ENCODE results near the gene CCDC127. TPM values are rescaled to one million over a fixed set of nuclear protein-coding genes. Genes with fewer than 3 reads are reported as not detected.

CCDC127 gene
- total RNA-seq, 2 donors from 2014 or later: 8.4 to 9.7 TPM

DNA sequence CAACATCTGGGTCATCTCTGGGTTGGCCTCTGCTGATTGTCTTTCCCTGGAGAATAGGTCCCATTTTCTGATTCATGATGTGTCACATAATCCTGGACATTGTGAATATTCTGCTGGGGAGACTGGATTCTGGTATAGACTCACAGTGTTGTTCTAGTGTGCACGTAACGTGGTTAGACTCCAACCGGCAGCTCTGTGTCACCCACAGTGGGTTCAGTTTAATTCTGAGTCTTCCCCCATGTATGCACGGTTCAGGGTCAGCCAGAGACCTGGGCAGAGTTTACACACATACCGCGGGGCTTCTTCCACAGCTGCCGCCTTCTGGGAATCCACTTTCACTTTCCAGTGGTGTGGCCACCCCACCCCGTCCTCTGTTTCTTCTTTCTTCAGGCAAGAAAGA, 64.7 kb downstream of the CCDC127 start:
- no peak overlapping the region for H3K4me3 ChIP-seq (ENCODE audit: low read length)
- no peaks in the 10 kb centered on the region for H3K4me1 ChIP-seq (ENCODE audit: control insufficient read depth, insufficient read depth, low read length)
- Mint-ChIP-seq H3K9me3 (peaks cover 10% of the 10 kb centered on the region), H3K4me3 (no peak overlapping the region), H3K36me3 (ENCODE audit: low read depth) (peaks cover 39% of the 10 kb centered on the region), H3K27me3 (ENCODE audit: insufficient read depth) (no peaks in the 10 kb centered on the region), H3K4me1 (no peaks in the 10 kb centered on the region), H3K27ac (no peak overlapping the region)
- WGBS, 2 experiments (ENCODE audit: insufficient coverage in 1 of 2, insufficient read length in 1 of 2): 83 to 95% methylated on average over 5 to 7 of the region's 8 CpGs
- H3K36me3 ChIP-seq (ENCODE audit: control insufficient read depth, insufficient read depth, low read length): no peaks in the 10 kb centered on the region
- H3K9me3 ChIP-seq (ENCODE audit: control insufficient read depth, low read length): no peaks in the 10 kb centered on the region
- H3K9ac ChIP-seq (ENCODE audit: extremely low read depth, low read length, poor library complexity, severe bottlenecking): no peak overlapping the region
- no peak for DNase-seq
- H3K27ac ChIP-seq (ENCODE audit: low read depth, low read length): no peak overlapping the region
- TF ChIP-seq, protein P1, sequence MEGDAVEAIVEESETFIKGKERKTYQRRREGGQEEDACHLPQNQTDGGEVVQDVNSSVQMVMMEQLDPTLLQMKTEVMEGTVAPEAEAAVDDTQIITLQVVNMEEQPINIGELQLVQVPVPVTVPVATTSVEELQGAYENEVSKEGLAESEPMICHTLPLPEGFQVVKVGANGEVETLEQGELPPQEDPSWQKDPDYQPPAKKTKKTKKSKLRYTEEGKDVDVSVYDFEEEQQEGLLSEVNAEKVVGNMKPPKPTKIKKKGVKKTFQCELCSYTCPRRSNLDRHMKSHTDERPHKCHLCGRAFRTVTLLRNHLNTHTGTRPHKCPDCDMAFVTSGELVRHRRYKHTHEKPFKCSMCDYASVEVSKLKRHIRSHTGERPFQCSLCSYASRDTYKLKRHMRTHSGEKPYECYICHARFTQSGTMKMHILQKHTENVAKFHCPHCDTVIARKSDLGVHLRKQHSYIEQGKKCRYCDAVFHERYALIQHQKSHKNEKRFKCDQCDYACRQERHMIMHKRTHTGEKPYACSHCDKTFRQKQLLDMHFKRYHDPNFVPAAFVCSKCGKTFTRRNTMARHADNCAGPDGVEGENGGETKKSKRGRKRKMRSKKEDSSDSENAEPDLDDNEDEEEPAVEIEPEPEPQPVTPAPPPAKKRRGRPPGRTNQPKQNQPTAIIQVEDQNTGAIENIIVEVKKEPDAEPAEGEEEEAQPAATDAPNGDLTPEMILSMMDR (conservative IDR thresholded peaks at IDR 0.05): no peak
- H3K27me3 ChIP-seq (ENCODE audit: control insufficient read depth, insufficient read depth, low read length, poor library complexity, severe bottlenecking): no peaks in the 10 kb centered on the region

DNA sequence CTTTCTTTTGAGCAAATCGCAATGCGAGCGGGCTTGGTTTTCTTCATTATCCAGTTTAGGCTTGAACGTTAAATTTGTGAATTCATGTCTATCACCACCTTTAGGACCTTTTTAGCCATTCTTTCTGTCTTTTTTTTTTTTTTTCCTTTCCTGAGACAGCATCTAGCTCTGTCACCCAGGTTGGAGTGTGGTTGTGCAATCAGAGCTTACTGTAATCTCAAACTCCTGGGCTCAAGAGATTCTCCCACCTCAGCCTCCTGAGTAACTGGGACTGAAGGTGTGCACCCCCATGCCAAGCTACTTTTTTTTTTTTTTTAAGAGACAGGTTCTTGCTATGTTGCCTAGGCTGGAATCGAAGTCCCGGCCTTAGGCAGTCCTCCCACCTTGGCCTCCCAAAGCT, 65.9 kb downstream of the CCDC127 start:
- H3K4me1 Mint-ChIP-seq: no peaks in the 10 kb centered on the region
- H3K4me3 ChIP-seq (ENCODE audit: low read length): no peak overlapping the region
- WGBS, 2 experiments (ENCODE audit: insufficient coverage in 1 of 2, insufficient read length in 1 of 2): 63 to 100% methylated on average over 2 to 6 of the region's 6 CpGs
- H3K36me3 ChIP-seq (ENCODE audit: control insufficient read depth, insufficient read depth, low read length): peaks cover 6% of the 10 kb centered on the region
- TF ChIP-seq, protein P1 (conservative IDR thresholded peaks at IDR 0.05): no peak
- H3K9ac ChIP-seq (ENCODE audit: extremely low read depth, low read length, poor library complexity, severe bottlenecking): no peak overlapping the region
- H3K27ac Mint-ChIP-seq: no peak overlapping the region
- peaks cover 46% of the 10 kb centered on the region for H3K36me3 Mint-ChIP-seq (ENCODE audit: low read depth)
- H3K27me3 Mint-ChIP-seq (ENCODE audit: insufficient read depth): no peaks in the 10 kb centered on the region
- no peak overlapping the region for H3K27ac ChIP-seq (ENCODE audit: low read depth, low read length)
- H3K9me3 Mint-ChIP-seq: peaks cover 22% of the 10 kb centered on the region
- DNase-seq: no peak
- peaks cover 12% of the 10 kb centered on the region for H3K9me3 ChIP-seq (ENCODE audit: control insufficient read depth, low read length)
- no peaks in the 10 kb centered on the region for H3K27me3 ChIP-seq (ENCODE audit: control insufficient read depth, insufficient read depth, low read length, poor library complexity, severe bottlenecking)
- no peak overlapping the region for H3K4me3 Mint-ChIP-seq
- no peaks in the 10 kb centered on the region for H3K4me1 ChIP-seq (ENCODE audit: control insufficient read depth, insufficient read depth, low read length)

- Histone ChIP-seq H3K4me1 (ENCODE audit: control insufficient read depth, insufficient read depth, low read length) (no peaks in the 10 kb centered on the region), H3K9ac (ENCODE audit: extremely low read depth, low read length, poor library complexity, severe bottlenecking) (no peak overlapping the region), H3K27me3 (ENCODE audit: control insufficient read depth, insufficient read depth, low read length, poor library complexity, severe bottlenecking) (no peaks in the 10 kb centered on the region), H3K4me3 (ENCODE audit: low read length) (no peak overlapping the region), H3K27ac (ENCODE audit: low read depth, low read length) (no peak overlapping the region), H3K9me3 (ENCODE audit: control insufficient read depth, low read length) (peaks cover 15% of the 10 kb centered on the region), H3K36me3 (ENCODE audit: control insufficient read depth, insufficient read depth, low read length) (peaks cover 6% of the 10 kb centered on the region)
- H3K36me3 Mint-ChIP-seq (ENCODE audit: low read depth): peaks cover 47% of the 10 kb centered on the region
- WGBS, 2 experiments (ENCODE audit: insufficient coverage in 1 of 2, insufficient read length in 1 of 2): 91 to 93% methylated on average over 2 to 4 of the region's 4 CpGs
- no peak for DNase-seq
- no peaks in the 10 kb centered on the region for H3K4me1 Mint-ChIP-seq
- TF ChIP-seq, protein P1 (conservative IDR thresholded peaks at IDR 0.05): no peak
- peaks cover 26% of the 10 kb centered on the region for H3K9me3 Mint-ChIP-seq
- no peak overlapping the region for H3K27ac Mint-ChIP-seq
- no peak overlapping the region for H3K4me3 Mint-ChIP-seq
- H3K27me3 Mint-ChIP-seq (ENCODE audit: insufficient read depth): no peaks in the 10 kb centered on the region
These were observed 67.2 kb downstream of the CCDC127 start for GRCh38 chr5:150746-151145.
